ENCODE data around the gene PAX9.

The PAX9 gene

GRCh38 chr14:36726128-36726527 is 64.5 kb downstream of the PAX9 start:
- DNase-seq (ENCODE audit: low read depth in 1 of 2, low spot score in 1 of 2) = no peak
